Posterior cingulate gyrus (tissue), 11 donors: ENCODE data around the gene ADH5.
"Not testable (repeated sequence)": the region's sequence is repeated elsewhere in the genome, so short reads cannot be mapped to it uniquely, and the experiment has no call there.

Experiments
- DNase-seq, 10 donors: peaks; one replicate each; pipeline versions ENCODE4 v3.0.0 to v3.0.0-alpha.2; 2020 to 2021; ENCODE audit warnings: mixed read lengths in 3 of 10
- intact Hi-C: fragments of 100-400 bp; cut with DNase I; formaldehyde crosslinking; loops from one replicate; pipeline ENCODE4 v1.15.1; 2023

The ADH5 gene

DNA sequence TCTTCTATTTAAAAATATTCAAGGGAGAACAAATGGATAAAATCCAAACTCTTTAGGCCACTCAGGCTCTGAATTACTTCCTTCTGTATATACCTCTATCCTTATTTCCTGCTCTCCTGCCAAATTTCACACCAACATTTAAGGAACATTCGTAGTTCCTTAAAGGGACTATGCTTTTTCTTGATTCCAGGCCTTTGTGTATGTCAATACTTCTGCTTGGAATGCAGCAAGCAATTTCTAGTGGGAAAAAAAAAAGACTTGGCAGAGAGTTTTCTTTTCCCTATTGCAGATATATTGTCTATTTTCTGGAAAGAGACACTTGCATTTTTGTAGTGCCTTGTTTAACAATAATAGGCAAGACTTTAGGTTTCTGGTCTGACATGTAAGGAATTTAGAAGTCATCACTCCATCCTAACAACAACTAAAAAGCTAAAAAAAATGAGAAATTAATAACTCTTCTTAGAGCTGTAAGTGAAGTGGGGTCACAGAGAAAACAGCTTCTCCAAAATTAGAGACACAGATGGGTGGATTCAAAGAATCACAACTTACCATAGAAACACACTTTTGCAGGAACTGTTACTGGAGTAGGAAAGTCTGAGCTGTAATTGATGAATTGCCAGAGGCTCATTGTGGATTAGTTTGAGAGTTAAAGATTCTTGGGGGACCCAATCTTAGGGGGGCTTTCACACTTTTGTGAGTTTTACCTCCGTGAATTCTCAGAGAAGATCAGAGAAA lies 2.1 kb upstream of the ADH5 start:
- intact Hi-C loops = no loop called here
- DNase-seq = no peak

DNA sequence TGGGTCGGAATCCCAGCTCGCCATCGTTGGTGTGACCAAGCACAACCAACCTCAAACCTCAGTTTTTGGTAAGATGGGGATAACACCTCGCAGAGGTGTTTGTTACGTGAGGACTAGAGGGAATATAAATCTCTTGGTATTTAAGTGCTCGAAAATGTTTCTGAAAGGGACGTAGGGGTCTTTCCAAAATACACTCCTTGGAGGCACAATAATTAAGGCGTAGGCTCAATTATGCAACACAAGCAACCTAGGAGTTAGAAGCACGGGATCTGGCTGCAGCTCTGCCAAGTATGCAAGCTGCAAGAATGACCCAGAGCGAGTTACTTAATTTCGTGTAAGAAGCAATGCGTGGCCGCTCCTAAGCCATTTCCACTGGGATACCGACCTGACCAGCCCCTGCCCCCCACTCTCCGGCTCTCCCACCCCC lies 552 bp downstream of the ADH5 start:
- DNase-seq = peak in 7 of 10 donors; percentile 22 to 69 (median 32)
- intact Hi-C loops = loop anchor here (1.0 to 10.0 kb wide), 2 partner anchors 93 to 160 kb away; partner anchors contain the start of gene METAP1

DNA sequence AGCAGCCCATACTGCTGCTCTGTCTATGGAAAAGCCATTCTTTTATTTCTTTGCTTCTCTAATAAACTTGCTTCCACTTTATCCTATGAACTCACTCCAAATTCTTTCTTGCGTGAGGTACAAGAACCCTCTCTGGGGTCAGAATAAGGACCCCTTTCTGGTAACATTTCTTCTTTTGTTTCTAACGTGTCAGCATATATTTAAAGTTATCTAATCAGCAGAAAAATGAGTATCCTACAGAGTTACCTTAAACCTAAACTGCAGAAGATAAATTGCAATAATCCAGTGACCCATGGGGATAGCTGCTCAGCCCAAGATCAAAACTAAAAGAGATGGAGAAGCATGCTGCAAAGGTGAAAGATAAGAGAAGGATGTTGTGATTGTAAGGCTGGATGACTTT lies 4.0 kb downstream of the ADH5 start:
- no peak for DNase-seq
- intact Hi-C loops = loop anchor here (10.0 kb wide), 1 partner anchor 90 kb away; the partner anchor contains the start of gene METAP1

DNA sequence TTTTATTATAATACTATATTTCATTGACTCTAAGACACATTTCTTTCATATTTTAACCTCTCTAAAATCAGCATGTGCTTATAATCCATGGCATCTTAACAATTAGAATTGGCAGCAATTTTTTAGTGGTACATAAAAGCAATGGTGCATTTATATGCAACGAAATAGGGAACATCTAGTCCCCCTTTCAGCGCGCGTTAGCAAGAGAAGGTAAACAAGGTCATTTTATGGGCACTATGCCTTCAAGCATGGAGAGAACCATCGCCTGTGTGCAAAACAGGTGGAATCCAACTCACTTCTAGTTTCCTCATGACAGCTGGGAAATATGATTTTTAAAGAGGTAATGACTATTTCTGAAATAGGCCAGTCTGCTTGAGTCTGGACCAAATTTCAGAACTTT lies 6.4 kb downstream of the ADH5 start:
- intact Hi-C loops = loop anchor here (10.0 kb wide), 1 partner anchor 87 kb away; the partner anchor contains the start of gene METAP1

DNA sequence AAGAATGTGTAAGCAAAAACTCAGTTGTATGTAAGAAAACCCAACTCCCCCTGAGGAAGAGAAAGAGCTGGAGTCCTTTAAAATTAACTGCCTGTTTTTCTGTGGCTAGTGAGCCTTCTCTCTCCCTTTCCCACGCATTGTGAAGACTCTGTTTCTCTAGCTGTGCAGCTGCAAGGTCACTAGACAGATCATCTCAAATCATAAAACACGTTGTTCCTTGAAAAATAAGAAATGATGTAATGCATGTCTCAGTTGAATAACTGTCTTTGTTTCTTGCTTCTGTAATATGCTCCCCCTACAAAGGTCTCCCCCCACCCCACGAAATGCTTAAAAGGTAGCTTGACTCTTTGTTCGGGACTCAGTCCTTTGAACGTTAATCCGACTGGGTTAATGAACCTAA lies 7.7 kb downstream of the ADH5 start:
- DNase-seq = not testable (repeated sequence)
- intact Hi-C loops = loop anchor here (10.0 kb wide), 1 partner anchor 86 kb away; the partner anchor contains the start of gene METAP1

More for the DNA sequence above, 6.4 kb downstream of the ADH5 start:
- DNase-seq = no peak

DNA sequence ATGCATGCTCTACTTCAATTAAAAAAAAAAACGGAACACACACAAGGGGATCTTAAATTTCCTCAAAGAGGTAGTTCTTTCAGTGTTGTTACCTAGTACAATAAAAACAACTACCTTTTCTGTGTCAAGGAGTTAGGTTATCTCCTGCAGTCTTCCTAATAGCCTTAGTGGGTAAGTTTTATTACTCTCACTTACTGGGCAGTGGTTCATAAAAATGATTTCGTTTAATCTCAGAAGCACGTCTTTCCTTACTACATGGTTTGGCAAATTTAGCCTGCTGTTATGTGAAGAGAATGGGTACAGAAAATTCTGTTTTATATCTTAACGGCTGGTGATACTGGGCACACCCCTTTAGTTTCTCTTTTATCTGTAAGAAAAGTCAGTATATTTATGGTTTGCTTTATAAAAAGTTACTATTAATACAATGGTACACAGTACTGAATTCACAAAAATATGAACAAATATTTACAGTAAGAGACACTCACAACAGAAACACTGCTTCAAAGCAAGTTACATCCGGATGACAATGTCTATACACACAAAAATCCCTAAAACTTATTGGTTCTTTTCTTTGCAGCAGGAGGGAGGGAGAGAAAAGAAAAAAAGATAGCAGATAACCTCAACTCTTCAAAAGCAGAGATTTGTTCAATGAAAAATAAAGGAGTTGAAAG lies 8.8 kb downstream of the ADH5 start:
- intact Hi-C loops = loop anchor here (10.0 kb wide), 1 partner anchor 85 kb away; the partner anchor contains the start of gene METAP1
- DNase-seq = no peak

DNA sequence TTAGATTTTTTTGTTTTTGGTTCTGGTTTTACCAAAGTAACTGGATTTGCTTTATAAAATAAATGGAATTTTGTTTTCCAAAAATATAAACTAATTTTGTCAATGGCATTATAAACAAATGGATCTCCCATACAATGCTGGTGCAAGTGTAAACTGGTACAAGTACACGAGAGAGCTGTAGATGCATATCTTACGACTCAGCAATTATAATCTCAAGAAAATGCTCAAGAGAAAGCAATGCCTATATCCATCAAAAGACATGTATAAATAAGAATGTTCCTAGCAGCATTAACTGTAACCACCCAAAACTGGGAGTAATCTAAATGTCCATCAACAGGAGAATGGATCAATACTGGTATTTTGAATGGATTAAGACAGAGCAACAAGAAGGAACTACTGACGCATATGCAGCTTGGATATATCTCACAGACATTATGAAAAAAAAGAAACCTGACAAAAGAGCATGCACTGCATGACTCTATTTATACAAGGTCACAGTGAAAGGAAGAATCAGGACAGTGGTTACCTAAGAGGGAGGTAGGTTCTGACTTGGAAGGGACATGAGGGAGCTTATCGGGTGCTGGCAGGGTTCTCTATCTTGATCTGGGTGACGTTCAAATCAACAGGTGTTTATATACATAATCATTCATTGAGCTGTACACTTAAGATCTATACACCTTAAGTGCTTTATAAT lies 9.5 kb downstream of the ADH5 start:
- no peak for DNase-seq
- intact Hi-C loops = no loop called here

DNA sequence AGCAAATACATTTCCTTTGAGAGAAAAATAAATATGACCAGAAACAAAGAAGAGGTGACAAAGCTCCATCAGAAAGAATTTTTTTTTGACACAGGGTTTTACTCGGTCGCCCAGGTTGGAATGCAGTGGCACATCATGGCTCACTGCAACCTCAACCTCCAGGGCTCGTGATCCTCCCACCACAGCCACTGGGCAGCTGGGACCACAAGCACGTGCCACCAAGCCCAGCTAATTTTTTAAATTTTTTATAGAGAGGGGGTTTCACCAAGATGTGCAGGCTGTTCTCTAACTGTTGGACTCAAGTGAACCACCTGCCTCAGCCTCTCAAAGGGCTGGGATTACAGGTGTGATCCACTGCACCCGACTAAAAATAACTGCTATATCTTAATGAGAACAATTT lies 10.3 kb downstream of the ADH5 start:
- DNase-seq = no peak

DNA sequence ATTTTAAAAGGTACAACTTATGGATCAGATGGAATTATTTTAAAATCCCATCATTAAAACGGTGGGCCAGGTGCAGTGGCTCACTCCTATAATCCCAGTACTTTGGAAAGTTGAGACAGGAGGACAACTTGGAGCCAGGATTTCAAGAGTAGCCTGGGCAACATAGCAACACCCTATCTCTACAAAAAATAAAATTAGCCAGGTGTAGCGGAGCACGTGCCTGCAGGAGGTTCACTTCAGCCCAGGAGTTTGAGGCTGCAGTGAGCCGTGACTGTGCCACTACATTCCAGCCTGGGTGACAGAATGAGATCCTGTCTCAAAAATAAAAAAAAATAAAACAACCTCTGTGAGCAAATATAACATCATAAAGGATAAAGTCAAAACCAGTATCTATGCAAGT lies 11.4 kb downstream of the ADH5 start:
- intact Hi-C loops = no loop called here
- no peak for DNase-seq

More for the DNA sequence above, 10.3 kb downstream of the ADH5 start:
- intact Hi-C loops = no loop called here

DNA sequence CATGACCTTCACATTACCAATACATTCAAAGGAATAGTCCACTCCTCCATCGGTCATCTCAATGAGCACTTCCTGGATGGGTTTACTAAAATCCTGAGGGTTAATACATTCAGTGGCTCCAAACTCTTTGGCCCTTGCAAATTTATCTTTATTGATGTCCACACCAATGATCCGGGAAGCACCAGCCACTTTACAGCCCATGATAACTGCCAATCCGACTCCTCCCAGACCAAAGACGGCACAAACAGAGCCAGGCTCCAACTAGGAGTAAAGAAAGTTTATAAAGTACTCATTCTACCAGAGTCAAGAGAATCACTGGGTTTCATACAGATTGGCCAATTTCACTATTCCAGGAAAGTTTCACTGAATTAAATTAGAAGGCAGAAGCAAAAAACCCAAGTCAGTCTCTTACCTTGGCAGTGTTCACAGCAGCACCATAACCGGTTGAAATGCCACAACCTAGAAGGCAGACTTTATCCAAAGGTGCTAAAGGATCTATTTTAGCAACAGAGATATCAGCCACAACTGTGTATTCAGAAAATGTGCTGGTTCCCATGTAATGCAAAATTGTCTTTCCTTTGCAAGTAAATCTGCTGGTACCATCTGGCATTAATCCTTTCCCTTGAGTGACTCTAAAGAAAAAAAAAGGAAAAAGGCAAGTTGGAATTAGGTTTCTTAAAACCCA lies 12.2 kb downstream of the ADH5 start:
- DNase-seq = no peak
- intact Hi-C loops = no loop called here

DNA sequence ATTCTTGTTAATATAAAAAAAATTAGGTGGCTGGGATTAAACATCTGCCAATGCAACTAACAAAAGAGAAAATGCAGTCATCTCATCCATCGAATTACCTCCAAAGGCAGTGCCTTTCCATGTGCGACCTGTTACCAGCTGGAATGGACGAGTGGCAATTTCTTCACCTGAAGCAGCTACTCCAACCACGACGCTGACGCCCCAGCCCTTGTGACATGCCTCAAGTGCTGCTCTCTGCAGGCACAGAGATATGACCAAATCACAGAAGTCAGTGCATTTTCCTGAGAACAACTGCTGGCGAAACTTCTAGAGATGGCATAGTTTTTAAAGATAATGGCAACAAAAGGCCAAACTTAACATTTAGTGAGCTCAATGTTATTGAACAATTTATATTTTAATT lies 13.8 kb downstream of the ADH5 start:
- intact Hi-C loops = no loop called here
- DNase-seq = no peak

DNA sequence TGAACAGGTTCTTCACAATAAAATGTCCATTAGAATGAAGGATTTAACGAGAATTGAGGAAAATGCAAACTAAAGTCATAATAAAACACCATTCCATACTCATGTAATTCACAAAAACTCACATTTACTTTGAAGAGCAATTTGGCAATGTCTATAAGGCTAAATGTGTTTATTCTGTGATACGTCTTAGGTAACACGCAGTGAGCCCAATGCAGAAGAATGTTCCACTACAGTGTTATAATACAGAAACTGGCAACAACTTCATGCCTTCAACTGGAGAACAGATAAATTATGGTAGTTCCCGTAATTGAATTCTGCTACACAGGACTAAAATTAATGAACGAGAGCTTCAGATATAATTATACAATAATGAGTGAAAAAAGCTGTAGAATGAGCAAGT lies 17.4 kb downstream of the ADH5 start:
- intact Hi-C loops = no loop called here
- no peak for DNase-seq

DNA sequence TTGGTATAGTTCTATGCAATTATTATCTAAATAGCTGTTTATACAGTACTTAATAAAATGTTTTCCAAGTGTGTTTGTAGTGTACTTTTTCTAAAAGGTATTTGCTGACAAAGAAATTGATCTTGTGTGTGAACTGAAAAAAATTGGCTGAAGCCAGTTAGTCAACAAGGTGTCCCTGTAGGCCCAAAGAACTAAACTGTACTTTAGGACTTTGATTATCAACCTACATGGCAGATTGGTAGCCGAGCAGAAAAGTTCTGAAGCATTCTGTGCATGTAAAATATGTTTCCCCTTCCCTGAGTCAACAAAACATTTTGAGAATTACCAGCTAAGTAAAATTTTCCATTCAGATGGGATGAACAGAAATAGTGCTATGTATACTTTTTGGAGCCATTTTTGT lies 21.0 kb downstream of the ADH5 start:
- DNase-seq = no peak
- intact Hi-C loops = no loop called here

DNA sequence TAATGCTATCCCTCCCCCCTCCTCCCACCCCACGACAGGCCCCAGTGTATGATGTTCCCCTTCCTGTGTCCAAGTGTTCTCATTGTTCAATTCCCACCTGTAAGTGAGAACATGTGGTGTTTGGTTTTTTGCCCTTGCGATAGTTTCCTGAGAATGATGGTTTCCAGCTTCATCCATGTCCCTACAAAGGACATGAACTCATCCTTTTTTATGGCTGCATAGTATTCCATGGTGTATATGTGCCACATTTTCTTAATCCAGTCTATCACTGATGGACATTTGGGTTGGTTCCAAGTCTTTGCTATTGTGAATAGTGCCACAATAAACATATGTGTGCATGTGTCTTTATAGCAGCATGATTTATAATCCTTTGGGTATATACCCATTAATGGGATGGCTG lies 23.1 kb downstream of the ADH5 start:
- intact Hi-C loops, DNase-seq: not testable (repeated sequence)

DNA sequence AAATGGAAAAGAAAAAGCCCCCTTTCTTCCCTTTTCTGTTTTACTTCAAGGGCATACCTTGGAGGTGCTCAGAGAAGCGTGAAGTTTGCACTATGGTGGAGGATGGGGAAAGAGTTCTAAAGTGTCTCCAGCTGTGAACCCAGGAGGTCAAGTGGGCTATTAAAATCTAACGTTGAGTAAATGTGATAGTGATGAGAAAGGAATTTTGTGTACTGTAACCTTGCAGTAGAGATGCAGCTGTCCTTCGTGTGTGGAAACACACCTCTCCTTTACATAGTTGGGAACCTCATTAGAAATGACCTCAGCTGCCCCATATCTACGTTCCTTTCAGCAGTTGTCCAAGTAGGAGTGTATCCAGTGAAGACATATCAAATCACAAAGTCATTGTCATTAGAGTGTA lies 26.5 kb downstream of the ADH5 start:
- DNase-seq = no peak
- intact Hi-C loops = no loop called here

DNA sequence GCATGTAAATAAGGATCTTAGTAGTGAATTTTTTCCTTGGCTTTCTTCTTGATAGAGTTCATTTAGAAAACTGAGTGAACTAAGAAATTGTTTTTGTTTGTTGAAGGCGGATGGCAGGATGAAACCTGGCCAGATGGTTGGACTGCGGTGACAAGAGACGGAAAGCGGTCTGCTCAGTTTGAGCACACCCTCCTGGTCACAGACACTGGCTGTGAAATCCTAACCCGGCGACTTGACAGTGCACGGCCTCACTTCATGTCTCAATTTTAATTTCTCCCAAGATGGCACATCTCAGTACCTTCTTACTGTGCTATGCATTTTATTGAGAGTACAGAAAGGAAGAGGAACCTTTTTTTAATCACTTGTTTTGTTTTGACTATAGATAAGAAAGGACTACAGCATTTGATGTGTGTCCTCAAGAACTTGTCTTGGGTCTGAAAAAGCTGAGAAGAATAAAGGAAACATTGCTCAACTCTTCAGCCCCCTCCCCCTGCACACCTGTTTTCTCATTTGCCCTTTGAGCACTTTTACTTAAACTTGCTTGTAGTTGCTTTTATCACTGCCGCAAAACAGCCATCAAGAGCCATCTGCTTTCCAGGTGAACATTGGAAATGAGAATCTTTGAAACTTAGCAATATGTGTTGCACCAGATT lies 27.4 kb downstream of the ADH5 start:
- DNase-seq = no peak
- intact Hi-C loops = no loop called here

DNA sequence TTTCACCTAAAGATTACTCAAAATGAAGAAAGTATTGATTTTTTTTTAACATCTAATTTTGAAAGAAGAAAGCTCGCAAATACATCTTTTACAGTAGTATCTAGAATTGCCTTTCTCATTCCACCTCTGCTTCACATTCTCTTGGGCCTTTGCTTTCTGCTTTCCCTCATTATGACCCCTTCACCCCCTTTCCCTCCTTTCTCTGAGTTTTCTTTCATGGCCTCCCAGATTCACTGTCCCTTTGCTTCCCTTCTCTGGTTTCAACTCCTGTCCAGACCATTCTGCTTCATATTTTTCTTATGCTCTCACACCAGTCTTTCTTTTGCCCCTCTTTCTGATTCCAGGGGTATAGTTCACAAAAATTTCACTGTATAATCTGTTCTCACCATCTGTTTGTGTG lies 29.0 kb downstream of the ADH5 start:
- no peak for DNase-seq
- intact Hi-C loops = loop anchor here (5.0 to 10.0 kb wide), 3 partner anchors 125 to 915 kb away; partner anchors contain the start of gene STPG2

DNA sequence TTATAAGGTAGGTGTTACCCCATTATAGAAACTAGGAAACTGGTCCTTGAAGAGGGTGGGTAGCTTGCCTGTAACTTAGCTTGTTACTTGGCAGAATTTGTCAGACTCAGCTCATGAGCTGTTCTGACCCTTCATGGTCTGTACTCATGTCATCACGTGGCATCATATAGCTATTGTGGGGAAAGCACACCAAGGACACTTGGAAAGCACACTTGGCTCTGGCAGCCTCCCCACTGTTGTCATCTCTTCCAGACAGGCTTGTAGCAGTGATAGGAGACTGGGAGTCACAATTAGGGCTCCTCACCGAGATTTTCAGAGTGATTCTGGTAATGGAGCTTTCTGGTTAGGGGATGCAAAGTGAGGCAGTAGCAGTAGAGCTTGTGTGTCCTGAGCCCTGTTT lies 30.4 kb downstream of the ADH5 start:
- no peak for DNase-seq
- intact Hi-C loops = loop anchor here (5.0 to 10.0 kb wide), 3 partner anchors 123 to 913 kb away; partner anchors contain the start of gene STPG2

DNA sequence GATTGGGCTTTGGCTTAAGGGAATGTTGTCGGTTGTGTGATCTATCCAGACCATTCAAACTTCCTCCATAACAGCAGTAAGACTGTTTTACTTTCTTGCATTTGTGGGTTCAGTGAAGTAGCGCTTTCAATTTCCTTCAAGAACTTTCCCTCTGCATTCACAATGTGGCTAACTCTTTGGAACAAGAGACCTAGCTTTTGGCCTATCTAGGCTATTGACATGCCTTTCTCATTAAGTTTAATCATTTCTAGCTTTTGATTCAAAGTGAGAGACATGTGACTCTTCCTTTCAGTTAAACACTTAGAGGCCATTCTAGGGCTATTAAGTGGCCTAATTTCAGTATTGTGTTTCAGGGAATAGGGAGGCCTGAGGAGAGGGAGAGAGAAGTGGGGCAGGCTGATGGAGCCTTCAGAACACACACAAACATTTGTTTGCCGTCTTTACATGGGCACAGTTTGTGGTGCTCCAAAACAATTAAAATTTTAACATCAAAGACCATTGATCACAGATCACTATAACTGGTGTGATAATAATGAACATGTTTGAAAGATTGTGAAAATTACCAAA lies 34.1 kb downstream of the ADH5 start:
- DNase-seq = no peak
- intact Hi-C loops = loop anchor here (10.0 kb wide), 2 partner anchors 120 to 910 kb away; partner anchors contain the start of gene STPG2
